HFF-Myc (cell line): Measurements from ENCODE around the gene DMAC2.
A peak's percentile ranks its signal among the peaks of the same experiment; 100 is the strongest.
"Not testable (repeated sequence)": the region's sequence is repeated elsewhere in the genome, so short reads cannot be mapped to it uniquely, and the experiment has no call there.

Source experiments
- DNase-seq: peaks from one replicate; pipeline ENCODE4 v3.0.0-alpha.2; 2011; ENCODE audit warnings: low read depth; ENCODE audit errors: extremely low read depth
- H3K4me3 ChIP-seq: replicated peaks from 2 replicates; pipeline ENCODE4 v1.5.1; 2011; ENCODE audit warnings: low read depth, mild to moderate bottlenecking, control low read depth, low read length
- CTCF ChIP-seq: IDR thresholded peaks from 2 replicates; pipeline ENCODE4 v1.5.1; 2012; ENCODE audit warnings: mild to moderate bottlenecking, low read depth, low read length, control low read depth; ENCODE audit errors: missing control alignments

DMAC2 gene

GRCh38 chr19:41411100-41411967 lies 28.4 kb downstream of the DMAC2 start:
- TF ChIP-seq CTCF: no peak
- H3K4me3 ChIP-seq: no peak overlapping the region
- DNase-seq: no peak

GRCh38 chr19:41410336-41411054 lies 29.2 kb downstream of the DMAC2 start:
- no peak overlapping the region for H3K4me3 ChIP-seq
- no peak for DNase-seq
- no peak for TF ChIP-seq CTCF

GRCh38 chr19:41409288-41409687 lies 30.4 kb downstream of the DMAC2 start:
- DNase-seq: peak; percentile 12
- TF ChIP-seq CTCF: no peak
- H3K4me3 ChIP-seq: no peak overlapping the region

GRCh38 chr19:41408846-41409245 lies 30.9 kb downstream of the DMAC2 start:
- not testable (repeated sequence) for H3K4me3 ChIP-seq, DNase-seq

GRCh38 chr19:41408256-41408655 lies 31.5 kb downstream of the DMAC2 start:
- H3K4me3 ChIP-seq: no peak overlapping the region
- DNase-seq: no peak
- TF ChIP-seq CTCF: no peak

- no peak for TF ChIP-seq CTCF
- H3K4me3 ChIP-seq: no peak overlapping the region
- DNase-seq: no peak
Measured at GRCh38 chr19:41407271-41407670, 32.4 kb downstream of the DMAC2 start.

GRCh38 chr19:41405776-41406175 lies 33.9 kb downstream of the DMAC2 start:
- no peak for TF ChIP-seq CTCF
- DNase-seq: no peak
- H3K4me3 ChIP-seq: no peak overlapping the region
